Stimulated activated CD4-positive, alpha-beta T cell treated with anti-CD3 and anti-CD28 coated beads, Interleukin-4, amount 100 ng/mL, for 1 hour (primary cell): ENCODE data around the gene C2orf42.
"Not testable (repeated sequence)": the region's sequence is repeated elsewhere in the genome, so short reads cannot be mapped to it uniquely, and the experiment has no call there.

ENCODE experiments used
- DNase-seq: peaks from one replicate; pipeline ENCODE4 v3.0.0-alpha.2; 2020

C2orf42 gene

DNA sequence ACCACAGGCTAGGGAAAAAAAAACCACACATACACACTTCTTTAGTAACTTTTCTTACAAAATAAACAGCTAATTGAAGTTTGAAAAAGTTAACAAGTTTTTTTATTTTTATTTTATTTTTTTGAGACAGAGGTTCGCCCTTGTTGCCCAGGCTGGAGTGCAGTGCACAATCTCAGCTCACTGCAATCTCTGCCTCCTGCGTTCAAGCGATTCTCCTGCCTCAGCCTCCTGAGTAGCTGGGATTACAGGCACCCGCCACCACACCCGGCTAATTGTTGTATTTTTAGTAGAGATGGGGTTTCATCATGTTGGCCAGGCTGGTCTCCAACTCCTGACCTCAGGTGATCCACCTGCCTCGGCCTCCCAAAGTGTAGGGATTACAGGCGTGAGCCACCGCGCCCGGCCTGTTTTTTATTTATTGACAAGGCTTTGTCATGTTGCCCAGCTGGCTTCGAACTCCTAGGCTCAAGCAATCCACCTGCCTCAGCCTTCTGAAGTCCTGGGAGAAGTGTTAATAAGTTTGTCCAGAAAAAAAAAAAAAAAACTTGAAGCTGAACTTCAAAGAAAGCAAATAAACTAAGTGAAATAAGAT lies 21.1 kb downstream of the C2orf42 start:
- not testable (repeated sequence) for DNase-seq

DNA sequence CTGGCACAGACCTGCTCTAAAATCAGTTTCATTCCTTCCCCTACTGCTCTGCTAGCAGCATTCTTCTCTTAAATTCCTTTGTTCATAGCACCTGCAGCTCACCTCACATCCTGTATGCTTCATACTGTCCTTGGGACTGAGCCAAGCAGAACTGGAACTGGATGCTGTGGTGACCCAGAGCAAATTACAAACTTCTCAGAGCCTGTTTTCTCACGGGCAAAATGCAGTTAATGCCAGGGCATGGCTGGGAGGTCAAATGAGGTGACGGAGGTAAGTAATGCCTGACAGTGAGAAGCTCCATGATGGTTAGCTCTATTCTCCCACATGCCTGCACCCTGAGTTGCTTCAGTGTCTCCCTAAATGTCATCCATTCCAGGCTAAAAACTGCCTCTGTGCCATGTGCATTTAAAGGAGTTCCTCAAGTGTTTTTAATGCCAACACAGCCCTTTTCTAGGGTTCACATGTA lies 29.7 kb downstream of the C2orf42 start:
- DNase-seq: no peak

DNA sequence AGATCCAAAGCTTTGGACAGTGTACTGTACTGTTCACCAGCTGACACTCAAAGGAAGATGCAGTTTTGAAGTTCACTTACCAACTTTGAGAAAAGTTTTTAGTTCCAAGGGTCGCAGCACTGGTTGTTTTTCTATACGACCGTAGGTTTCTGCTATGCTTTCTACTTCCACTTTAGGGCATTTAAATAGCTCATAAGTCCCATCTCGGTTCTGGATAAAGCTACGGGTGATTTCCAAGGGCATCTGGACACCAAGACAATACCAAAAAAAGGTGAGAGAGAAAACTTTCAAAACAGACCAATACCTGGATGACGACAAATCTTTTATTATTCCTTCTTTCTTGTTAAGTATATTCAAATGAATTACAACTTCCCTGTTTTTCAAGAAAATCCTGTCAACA lies 30.3 kb downstream of the C2orf42 start:
- DNase-seq: no peak

DNA sequence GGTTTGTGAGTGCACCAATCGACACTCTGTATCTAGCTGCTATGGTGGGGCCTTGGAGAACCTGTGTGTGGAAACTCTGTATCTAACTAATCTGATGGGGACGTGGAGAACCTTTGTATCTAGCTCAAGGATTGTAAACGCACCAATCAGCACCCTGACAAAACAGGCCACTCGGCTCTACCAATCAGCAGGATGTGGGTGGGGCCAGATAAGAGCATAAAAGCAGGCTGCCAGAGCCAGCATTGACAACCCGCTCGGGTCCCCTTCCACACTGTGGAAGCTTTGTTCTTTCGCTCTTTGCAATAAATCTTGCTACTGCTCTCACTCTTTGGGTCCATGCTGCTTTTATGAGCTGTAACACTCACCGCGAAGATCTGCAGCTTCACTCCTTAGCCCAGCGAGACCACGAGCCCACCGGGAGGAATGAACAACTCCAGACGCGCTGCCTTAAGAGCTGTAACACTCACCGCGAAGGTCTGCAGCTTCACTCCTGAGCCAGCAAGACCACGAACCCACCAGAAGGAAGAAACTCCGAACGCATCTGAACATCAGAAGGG lies 41.6 kb downstream of the C2orf42 start:
- DNase-seq: not testable (repeated sequence)

DNA sequence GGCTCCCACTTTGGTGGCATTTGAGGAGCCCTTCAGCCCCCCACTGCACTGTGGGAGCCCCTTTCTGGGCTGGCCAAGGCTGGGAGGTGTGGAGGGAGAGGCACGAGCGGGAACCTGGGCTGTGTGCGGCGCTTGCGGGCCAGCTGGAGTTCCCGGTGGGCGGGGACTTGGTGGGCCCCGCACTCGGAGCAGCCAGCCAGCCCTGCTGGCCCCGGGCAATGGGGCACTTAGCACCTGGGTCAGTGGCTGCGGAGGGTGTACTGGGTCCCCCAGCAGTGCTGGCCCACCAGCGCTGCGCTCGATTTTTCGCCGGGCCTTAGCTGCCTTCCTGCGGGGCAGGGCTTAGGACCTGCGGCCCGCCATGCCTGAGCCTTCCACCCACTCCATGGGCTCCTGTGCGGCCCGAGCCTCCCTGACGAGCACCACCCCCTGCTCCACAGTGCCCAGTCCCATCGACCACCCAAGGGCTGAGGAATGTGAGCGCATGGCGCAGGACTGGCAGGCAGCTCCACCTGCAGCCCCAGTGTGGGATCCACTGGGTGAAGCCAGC lies 42.5 kb downstream of the C2orf42 start:
- DNase-seq: not testable (repeated sequence)

DNA sequence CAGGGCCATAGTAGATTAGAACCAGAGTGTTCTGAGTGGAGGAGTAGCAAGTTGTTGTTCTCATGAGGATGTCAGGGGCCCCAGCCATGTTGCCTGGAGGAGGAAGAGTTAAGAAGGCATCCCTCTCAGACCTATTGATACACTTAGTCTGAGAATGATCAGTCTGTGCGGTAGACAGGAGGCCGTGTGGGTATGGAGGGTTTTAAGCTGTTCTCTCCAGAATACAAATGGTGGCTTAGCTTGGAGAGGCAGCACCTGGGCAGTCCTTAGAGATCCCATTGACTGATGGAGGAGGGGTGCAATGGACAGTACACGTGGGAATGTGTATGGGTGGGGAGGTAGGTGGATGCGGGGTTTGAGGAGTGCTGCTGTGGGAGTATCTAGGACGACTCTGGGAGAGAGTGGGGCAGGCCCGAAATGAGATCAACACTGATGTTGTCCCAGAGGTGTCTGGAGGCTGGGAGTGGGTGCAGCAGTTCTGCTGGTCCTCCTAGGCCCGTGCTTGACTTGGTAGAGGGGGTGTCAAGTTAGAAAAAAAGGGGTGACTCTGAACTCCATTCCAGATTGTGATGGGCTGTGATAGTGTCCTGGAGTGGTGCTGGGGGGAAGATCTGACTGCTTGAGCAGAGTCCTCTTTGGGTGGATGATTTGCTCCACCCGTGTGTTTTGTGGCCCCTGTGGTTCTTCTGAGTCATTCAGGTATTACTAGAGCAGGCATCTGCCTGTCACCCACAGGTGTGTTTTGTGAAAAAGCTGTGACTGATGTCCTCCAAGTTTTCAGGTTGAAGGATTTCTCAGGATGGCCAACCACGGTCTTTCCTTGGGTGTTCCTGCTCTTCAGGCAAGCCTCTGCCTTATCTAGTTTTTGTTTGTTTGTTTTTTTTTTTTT lies 44.7 kb downstream of the C2orf42 start:
- DNase-seq: no peak

DNA sequence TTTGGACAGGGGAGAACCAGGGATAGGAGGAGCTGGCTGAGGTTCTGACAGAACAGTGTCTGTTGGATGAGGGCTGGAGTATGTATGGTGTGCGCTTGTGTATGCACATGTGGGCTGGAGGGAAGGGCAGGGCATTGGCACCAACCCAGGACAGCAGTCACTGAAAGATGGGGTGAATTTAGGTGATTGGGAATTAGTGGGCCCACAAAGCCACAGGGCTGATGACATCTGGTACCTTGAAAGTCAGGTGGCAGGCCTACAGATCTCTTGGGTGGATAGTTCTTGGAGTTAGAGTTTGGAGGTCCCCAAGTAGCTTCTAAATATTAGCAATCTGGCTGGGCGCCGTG lies 45.7 kb downstream of the C2orf42 start:
- no peak for DNase-seq

DNA sequence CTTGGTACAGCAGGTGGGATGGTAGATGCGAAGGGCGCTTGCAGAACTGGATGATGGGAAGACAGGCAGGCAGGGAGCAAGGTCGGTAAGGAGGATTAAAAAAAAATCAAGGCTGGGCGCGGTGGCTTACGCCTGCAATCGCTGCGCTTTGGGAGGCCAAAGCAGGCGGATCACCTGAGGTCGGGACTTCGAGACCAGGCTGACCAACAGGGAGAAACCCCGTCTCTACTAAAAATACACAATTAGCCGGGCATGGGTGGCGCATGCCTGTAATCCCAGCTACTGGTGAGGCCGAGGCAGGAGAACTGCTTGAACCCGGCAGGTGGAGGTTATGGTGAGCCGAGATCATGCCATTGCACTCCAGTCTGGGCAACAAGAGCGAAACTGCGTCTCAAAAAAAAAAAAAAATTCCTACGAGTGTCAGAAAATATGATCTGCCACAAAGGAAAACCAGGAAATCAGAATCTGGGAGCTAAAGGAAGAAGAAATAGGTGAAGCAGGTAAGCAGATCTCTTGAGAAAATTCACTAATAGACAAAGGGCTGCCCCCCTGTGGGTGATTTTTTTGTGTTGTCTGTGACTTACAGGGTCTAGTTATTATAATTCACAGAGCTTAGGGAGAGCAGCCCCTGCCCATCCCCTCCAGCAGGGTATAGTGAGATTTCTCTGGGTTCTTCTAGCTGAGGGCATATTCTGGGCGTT lies 46.2 kb downstream of the C2orf42 start:
- DNase-seq: no peak

DNA sequence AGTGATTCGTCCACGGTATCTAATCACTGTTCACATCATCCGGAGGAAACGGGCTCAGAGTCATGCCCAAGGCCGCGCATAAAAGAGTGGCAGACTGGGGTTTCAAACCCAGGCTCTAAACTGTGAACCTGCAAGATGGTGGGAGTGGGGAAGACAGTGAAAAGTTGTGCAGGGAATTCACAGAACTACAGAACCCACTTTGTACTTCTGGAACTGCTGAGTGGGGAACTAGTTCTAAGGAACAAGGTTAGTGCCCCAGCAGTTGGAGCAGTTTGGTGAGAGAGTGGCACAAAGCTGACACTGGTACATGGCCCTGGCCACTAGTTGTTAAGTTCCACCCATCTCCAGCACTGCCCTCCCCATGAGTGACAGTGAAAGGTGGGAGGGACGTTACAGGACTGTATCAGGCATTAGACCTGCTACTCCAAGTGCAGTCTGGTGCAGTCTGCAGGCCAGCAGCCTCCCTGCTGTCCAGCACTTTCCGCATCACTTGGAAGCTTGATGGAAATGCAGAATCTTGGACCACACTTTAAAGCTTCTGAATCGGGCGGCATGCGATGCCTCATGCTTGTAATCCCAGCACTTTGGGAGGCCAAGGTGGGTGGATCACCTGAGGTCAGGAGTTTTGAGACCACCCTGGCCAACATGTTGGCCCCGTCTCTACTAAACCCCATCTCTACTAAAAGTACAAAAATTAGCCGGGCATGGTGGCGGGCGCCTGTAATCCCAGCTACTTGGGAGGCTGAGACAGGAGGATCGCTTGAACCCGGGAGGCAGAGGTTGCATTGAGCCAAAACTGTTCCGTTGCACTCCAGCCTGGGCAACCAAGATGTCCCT lies 47.3 kb downstream of the C2orf42 start:
- peak; percentile 41 for DNase-seq

DNA sequence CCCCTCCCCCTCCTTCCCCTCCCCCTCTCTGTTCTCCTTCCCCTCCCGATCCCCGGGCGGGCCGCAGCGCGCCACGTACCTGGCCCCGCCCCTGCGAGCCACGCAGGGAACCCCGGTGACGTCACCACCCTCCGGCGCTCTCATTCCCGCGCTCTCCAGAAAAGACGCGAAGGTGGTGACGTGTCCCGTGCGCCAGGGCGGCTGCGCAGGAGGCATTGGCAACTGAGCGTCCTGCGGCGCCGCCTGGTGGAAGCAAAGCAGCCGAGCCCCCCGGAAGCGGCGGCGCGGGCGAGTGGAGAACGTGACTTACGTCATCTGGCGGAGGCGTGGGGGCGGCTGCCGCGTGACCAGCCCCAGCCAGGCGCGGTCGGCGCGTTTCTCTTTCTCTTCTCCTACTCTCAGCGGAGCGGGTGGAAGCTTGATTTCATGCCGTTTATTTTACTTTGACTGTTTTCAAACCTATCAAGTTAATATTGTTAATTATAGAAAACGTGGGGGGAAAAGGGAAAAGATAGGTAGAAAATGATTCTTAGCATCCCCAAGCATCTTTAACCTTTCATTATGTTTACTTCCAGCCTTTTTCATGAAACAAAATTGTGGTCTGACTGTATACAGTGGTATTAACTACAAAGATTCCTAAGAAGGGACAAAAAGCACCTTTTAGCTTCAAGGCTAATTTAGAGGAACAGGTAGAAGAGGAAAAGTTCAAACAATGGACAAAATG lies 48.1 kb downstream of the C2orf42 start:
- DNase-seq: peak; percentile 100

DNA sequence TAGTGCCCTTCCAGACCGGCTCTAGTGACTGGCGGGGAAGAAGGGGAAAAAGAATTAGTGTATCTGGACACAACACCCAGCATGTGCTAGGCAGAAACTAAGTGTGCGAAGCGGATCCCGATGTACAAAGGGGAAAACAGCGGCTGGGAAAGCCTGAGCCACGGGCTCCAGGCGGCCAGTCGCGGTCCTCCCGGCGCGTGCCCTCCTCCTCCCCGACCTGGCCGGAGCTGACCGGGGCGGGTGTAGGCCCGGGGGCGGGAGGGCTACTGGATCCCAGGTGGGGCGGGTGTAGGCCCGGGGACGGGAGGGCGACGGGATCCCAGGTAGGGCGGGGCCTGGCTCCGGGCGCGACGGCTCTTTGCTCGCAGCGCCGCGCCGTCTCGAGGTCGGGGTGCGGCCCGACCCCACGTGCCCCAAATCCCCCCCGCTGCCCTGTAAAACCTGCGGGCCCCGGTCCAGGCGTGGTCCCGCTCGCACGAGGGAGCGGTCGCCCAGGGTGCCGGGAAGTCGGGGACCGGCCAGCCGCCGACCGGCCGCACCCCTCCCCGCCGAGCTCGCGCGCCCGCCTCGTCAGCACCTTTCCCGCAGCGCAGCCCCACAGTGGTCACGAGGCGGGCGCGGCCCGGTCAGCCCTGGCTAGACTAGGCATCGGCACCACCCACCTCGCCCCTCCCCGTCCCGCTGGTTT lies 48.8 kb downstream of the C2orf42 start:
- DNase-seq: peak; percentile 60

DNA sequence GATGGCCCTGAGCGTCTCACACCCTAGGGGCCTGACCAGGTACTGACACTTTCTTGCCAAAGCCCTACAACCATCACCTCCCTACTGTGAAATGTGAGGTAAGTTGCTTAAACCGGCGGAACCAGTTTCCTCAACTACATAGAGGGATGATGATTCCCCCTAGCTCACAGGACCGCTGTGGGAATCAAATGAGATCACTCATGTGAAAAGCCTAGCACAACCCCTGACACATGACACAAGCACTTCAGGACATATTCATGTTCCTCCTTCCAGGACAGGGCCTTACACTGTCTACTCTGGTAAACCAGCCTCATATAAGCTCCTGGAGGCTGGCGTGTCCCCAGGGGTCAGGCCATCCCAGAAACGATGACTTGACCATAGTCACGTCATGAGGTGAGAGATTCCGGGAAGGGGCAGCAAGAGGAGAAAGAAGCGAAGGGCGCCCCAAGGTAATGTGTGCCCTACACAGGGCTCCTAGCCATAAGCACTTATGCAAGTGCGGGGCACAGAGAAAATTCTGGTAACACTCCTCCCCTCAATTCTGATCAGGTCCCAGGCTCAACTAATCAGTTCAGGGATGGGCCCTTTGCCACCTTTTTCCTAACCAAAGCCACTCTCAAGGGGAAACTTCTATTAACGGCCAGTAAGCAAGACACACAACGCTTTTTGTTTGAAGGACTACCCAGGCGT lies 49.5 kb downstream of the C2orf42 start:
- peak; percentile 54 for DNase-seq

DNA sequence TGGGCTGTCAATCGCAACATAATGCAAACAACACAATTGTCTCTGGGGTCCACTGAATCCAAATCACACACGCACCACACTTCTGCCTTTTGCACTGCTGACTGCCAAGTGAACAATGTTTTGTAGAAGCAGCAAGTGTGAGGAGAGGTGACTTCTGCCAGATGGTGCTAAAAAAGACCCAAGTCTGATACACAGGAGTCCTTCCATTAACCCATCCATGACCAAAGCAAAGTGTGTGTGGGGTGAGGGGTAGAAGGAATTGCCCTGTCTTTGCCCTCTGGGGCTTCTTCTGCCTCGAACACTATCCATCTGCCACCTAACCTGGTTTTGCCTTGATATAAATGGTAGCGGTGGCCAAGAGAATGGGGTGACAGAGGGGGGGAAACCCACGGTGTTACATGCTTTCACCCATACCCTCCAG lies 50.0 kb downstream of the C2orf42 start:
- DNase-seq: no peak

DNA sequence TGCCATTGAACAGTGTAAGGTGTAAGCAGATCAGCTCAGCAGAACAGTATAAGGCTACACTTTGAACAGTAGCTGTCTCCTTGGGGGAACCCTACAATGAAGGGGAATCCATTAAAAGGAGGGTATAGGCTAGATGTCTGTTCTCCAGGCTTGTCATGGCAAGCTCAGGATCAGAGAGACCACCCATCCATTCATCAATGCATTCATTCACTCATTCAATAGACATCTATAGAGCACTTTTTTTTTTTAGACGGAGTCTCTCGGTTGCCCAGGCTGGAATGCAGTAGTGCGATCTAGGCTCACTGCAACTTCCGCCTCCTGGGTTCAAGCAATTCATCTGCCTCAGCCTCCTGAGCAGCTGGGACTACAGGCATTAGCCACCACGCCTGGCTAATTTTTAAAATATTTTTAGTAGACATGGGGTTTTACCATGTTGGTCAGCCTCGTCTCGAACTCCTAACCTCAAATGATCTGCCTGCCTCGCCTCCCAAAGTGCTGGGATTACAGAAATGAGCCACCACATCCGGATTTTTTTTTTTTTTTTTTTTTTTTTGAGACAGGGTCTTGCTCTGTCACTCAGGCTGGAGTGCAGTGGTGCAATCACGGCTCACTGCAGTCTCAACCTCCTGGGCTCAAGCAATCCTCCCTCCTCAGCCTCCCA lies 56.4 kb downstream of the C2orf42 start:
- not testable (repeated sequence) for DNase-seq

DNA sequence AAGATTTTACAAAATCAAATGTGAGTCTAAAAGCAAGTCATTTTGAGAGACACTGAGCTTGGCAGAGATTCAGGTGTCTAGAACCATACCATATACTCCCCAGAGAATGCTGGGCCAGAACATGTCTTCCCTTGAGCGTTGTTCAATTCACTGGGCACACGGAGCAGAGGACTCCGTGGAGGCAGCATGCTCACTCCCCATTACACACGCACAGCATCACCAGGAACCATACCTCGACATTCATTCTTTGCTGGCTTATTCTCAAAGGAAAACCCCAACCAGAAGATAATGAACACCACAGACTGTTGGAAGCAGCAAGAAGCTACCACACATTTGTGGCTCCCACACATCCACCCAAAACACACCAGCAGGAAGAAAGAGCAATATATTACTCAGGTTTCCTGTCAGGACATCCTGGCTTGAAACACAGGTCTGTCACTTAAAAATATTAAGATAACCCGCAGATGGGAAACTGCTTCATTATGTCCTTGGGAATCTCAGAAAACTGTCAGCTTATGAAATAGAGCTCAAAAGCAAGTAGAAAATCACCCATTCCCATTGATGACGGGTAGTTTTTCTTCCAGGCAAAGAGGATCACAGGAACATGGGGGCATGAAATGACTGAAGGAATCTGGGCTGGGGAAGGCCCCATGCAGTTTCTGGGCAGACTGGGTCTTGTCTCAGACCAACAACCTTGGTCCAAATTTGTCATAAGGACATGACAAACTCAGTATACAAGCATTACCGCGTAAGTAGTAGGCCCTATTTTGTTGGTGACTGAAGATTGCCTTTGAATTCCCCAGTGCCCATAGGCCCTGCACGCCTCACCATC lies 57.1 kb downstream of the C2orf42 start:
- no peak for DNase-seq

DNA sequence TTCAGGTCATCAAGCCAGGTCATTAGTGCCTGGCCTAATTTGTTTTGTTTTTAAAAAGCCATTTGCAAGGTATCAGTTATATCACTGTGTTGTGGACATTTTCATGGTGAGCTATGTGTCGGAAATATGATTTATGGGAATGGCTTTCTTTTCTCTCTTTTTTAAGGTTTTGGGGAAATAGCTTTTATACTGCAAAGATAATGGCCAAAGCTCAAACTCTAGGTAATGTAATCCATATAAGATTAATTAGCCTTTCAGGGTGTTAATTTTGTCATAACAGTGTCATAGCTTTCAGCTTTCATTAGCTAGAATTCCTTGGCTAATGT lies 57.7 kb downstream of the C2orf42 start:
- DNase-seq: no peak

DNA sequence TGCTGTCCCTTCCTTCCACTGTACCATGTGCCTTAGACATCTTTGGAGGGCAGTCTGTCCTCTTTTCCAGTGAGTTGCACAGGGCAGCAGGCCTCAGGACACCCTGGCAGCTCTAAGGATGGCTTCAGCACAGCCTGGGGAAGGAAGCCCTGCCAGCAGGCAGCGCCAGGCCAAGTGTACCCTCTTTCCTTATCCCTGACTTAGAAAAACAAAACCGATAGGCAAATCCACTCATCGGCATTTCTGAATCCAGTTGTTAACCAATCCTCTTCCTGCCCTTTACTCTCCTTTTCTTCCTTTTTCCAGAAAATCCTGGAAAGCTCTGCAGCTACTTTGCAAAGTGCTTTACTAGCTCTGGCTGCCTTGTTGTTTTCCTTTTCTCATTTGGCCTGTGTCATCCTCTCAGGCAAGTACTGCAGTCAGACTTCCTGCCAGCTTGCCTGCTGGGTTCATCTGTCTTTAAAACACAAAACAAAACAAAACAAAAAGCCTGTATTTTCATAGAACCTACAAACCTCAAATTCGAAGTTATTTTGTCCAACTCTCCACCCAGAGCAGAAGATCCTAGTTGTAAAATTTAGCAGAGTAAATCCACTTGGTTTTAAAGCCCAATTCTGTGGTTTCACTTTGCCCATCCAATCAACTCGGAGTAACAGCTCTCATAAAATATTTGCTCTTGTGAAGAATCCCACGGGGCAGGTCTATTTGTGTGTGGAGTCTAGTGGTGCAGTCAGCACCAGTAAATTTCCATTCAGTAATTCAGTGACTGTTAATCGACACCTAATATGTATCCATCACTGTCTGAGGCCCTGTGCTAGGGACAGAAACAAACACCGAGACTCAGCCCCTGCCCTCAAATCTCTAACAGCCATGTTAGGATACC lies 58.3 kb downstream of the C2orf42 start:
- DNase-seq: no peak
